Measurements from ENCODE around the gene DNAH11.

The DNAH11 gene

GRCh38 chr7:21947056-21947455 is 404.2 kb downstream of the DNAH11 start:
- no peak for TF ChIP-seq CTCF (IDR thresholded peaks at IDR 0.05)

GRCh38 chr7:21947946-21948345 is 405.1 kb downstream of the DNAH11 start:
- TF ChIP-seq CTCF (IDR thresholded peaks at IDR 0.05): no peak

GRCh38 chr7:21948364-21948763 is 405.5 kb downstream of the DNAH11 start:
- no peak for TF ChIP-seq CTCF (IDR thresholded peaks at IDR 0.05)

- TF ChIP-seq CTCF (IDR thresholded peaks at IDR 0.05): no peak
Measured at GRCh38 chr7:21948887-21949540, 406.2 kb downstream of the DNAH11 start.

All from LNCAP (cell line).